NCI-H1048 (cell line): ENCODE results near the gene ANKRD53.

Experiments
- DNase-seq: peaks from one replicate; lab custom pipeline; 2025; lab: John Stamatoyannopoulos, UW

Gene ANKRD53

DNA sequence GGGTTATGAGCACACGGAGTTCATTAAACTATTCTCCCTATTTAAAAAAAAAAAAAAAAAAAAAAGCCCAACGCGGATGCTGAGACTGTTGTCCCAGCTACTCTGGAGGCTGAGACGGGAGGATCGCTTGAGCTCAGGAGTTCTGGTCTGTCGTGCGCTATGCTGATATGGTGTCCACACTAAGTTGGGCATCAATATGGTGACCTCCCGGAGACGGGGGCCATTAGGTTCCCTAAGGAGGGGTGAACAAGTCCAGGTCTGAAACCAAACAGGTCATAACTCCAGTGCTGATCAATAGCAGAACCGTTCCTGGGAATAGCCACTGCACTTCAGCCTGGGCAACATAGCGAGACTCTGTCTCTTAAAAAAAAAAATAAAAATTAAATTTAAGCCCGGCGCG, 12.9 kb upstream of the ANKRD53 start:
- DNase-seq, result no peak

DNA sequence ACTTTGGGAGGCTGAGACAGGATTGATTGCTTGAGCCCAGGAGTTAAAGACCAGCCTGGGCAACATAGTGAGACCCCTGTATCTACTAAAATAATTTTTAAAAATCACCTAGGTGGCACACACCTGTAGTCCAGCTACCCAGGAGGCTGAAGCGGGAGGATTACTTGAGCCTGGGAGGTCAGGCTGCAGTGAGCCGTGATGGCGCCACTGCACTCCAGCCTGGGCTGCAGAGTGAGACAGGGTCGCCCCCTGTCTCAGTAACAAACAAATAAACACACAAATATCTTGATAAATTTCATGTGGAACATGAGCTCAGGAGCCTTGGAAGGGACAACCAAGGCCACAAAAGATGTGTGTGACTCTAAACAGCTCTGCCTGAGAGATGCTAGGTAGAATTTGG, 11.7 kb upstream of the ANKRD53 start:
- no peak for DNase-seq

DNA sequence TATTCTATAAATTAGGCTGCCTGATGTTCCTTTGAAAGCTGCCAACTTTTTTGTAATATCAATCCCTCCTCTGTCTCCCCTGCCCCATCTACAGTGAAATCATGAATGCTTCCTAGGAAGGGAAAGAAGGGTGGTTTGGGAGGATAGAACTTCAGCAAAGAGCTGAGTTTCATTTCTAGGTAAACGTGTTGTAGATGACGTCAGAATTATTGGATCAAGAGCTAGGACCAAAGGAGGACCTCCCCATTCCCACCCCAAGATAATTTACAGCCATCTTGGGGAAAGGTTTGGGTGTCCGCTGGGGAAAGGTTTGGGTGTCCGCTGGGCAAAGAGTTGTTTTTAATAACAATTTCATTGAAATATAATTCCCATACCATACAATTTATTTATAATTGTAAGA, 11.2 kb upstream of the ANKRD53 start:
- DNase-seq, result no peak

DNA sequence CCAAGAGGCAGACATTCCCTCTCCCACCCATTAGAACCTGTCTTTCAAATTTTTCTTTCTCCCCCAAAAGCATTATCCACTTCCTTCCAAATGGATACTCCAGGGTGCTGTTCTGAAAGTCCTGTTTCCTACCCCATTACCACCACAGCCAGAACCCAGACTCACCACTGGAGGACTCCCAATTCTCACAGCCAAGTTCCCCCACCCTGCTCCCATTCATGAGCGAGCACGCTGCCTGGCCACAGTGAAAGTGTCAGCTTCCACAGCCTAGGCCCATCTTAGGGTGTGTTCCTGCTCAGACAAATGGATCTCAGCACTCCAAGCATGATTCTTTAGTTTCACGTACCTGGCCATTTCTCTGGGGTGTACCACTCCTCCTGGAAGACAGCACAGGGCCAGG, 3.8 kb upstream of the ANKRD53 start:
- DNase-seq, result no peak

DNA sequence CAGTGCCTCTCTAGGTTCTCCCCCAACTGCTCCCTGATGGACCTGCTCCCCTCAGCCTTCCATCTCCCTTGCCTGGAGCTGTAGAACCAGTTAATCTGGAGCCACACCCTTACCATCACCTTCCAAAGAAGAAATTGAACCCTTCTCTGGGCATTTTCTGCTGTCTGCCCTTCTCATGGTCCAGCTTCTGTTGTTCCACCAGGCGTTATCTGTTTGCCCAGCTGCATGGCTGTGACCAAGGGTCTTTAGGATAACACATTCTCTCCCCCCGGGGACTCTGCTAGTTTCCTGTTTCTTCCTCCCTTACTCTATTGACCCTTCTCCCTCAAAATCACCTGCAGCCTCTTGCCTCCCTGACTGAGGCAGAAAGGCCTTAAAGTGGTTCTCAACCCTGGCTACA, 3.2 kb upstream of the ANKRD53 start:
- no peak for DNase-seq

DNA sequence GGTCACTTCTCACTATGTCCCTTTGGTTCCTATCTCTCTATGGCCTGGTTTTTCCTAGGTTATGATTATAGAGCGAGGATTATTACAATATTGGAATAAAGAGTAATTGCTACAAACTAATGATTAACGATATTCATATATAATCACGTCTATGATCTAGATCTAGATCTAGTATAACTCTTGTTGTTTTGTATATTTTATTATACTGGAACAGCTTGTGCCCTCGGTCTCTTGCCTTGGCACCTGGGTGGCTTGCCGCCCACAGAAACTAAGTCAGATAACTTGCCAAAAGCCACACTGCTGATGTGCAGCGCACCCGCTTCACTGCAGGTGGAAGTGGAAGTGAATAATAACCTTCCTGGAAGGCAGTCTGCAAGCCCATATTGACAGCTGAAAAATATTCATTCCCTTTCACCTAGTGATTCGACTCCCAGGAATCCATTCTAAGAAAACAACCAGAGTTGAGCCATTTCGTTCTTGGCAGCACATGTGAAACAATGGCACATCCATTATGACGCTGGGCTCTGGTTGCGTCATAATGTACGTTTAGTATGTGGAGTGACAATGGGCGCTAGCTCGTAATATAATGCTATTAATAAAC, 725 bp upstream of the ANKRD53 start:
- DNase-seq, result no peak

DNA sequence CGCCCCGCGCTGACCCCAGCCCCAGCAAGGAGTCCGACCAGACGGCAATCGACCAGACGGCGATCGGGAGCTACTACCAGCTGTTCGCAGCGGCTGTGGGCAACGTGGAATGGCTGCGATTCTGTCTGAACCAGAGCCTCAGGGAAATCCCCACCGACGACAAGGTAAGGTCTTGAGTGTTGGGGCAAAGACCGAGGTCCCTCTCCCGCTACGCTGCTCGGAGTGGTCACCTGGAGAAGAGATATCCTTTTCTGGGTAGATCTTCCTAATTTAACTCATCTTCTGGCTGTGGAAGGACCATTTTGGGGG, 704 bp downstream of the ANKRD53 start:
- DNase-seq, result no peak

DNA sequence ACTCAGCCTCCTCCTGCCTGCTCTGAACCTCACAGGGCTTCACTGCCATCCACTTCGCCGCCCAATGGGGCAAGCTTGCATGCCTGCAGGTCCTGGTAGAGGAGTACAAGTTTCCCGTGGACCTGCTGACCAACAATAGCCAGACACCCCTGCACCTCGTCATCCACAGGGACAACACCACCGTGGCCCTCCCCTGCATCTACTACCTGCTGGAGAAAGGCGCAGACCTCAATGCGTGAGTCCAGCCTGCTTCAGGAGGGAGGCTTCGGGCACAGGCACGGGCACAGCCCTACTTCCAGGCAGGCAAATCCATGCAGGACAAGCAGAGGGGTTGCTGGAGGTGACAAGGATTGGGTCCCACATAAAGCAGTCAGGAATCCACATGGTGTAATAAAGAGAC, 1.2 kb downstream of the ANKRD53 start:
- DNase-seq, result no peak

DNA sequence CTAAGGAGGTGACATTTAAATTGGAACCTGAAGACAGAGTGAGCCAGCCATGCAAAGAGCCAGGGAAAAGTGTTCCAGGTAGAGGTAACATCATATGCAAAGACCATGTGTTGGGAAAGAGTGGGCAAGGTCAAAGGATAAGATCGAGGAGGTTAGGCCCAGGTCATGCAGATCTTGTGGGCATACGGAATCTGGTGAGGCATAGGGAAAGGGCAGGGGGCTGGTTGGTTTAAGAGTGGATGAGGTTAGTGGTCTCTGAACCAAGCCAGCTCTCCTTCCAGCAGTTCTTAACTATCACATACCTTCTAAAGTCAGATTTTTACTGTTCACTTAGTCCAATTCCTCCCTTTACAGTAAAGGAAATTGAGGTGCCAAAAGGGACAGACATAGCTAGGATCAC, 3.0 kb downstream of the ANKRD53 start:
- no peak for DNase-seq

DNA sequence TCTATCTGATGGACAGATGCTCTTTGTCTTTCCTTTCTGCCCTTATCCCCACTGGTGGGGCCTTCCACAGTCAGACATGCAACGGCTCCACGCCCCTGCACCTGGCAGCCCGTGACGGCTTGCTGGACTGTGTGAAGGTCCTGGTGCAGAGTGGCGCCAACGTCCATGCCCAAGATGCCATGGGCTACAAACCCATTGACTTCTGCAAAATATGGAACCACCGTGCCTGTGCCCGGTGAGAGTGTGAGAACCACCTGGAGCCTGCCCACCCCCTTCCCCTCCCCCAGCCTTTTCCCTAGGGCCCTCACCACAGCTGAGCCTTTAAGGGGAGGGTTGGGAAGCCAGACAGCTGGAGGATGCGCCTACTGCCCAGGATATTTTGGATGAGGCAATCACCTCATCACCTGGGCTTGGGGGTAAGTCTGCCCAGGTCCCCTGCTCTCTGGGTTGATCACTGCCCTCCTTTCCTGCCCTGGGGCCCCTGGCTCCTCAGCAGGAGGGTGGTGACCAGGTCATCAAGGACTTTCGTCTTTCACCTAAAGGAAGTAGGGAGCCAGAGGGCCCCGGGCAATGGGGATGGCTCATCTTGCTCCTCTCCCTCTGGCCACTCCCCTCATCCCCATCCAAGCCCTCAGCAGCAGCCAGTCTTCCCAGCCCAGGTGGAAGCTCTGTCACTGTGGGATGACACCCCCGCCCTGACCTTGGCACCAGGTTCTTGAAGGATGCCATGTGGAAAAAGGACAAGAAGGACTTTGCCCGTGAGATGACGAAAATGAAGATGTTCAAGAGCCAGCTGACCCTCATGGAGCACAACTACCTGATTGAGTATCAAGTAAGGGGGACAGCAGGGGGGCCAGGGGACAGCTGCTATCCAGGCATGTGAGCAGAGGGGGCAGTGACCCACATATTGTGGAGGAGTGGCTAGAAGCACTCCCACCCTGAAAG, 3.7 kb downstream of the ANKRD53 start:
- DNase-seq, result no peak

DNA sequence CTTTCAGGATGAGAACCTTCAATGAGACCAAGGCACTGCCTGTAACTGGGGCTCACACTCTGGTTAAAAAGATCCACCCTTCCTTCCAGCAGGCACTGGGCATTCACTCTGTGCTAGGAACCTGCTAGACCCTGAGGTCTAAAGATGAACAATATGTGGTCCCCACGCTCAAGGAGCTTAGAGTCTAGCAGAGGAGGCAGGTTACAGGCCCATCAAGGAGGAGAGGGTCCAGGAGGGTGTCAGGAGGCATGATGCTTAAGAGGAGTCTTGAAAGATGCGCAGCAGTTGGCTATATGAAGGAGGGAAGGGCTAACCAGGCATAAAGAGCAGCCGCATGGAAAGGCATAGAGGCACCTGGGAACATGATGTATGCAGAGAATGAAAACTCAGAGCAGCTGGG, 4.5 kb downstream of the ANKRD53 start:
- DNase-seq, result no peak

DNA sequence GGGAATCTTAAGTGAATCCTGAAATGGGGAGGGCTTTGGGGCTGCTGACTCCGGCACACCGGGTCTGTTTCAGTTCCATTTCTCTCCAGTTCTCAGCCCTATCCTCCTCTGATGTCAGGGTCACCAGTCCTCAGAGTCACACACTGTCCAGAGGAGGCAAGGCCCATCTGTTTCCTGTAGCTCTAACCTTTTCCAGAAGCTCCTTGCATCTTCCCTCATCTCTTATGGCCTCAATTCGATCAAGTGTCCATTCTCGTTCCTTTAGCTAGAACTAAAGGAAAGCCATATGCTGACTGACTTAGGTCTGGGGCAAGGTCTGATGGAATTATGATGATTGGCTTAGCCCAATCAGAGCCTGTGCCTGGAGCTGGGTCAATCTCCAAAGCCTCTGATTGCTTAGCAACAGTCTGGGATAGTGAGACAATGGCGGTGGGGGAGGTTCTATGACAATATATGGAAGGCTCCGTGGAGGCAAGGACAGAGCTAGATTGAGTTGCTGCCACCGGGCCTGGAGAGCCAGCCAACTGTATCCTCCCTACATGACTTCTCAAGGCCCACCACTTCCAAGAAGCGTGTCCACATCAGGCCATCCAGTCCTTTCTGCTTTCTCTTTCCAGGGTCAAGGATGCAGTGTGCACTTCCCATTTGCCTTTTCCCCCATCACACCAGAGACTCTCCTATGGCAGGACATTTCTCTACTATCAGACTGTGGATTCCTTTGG, 5.2 kb downstream of the ANKRD53 start:
- DNase-seq, result no peak

DNA sequence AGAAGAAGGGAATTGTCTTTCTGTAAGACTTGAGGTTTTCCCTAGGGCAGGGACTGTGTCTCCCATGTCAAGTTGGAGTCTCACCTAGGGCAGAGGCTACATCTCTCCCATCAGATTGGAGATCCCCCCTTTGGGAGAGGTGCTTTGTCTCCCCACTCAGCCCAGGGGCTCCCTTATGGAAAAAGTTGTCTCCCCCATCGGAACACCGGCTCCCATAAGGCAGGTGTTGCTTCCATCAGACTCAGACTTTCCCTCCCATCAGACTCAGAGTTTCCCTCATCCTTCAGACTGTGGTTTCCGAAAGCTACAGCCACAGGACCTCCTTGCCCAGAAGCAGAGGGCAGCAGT, 5.8 kb downstream of the ANKRD53 start:
- no peak for DNase-seq

DNA sequence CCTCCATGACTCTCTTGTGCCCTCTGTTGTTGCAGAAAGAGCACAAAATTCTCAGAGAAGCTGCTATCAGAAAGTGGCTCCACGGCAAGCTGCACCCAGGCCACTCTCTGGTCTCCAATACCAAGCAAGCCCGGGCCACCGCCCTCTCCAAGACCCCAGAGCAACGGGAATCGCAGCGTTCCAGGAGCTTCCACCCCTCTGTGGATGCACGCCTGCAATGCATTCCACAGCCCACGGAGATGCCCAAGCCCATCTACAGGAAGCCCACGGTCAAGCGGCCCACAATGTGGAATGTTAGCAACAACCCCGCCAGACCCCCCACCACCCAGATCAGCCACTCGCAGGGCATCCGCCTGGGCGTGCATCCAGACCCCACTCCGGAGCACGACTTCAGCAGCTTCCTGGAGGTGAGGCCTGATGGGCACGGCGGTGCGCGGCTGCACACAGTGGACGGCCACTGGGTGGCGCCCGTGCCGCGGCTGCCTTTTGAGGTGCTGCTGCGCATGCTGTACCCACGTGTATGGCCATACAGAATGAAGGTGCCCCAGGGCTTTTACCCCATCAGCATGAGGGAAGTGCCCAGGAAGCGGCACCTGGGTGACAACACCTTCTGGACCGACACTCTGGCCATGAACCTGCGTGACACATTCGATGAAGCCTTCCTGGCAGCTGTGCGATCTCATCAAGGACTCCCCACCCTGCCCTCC, 6.3 kb downstream of the ANKRD53 start:
- no peak for DNase-seq

DNA sequence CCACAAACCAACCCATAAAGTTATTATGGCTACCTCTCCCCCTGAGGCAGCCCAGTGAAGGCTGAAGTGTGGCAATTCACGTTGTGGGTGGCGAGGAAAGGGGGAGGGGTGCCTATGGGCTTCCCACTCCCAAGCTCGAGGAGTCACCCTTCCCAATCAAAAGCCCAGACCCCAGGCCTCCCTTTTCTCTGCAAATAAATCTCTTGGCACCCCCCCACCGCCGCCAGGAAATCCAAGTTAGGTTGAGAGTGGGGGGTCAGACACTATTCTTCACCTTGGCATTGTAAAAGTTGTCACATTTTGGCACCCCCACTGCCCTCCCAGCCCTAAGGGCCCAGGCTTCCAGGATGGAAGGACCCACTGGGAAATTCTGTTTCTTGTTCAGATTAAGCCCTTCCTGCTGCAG, 6.9 kb downstream of the ANKRD53 start:
- no peak for DNase-seq

DNA sequence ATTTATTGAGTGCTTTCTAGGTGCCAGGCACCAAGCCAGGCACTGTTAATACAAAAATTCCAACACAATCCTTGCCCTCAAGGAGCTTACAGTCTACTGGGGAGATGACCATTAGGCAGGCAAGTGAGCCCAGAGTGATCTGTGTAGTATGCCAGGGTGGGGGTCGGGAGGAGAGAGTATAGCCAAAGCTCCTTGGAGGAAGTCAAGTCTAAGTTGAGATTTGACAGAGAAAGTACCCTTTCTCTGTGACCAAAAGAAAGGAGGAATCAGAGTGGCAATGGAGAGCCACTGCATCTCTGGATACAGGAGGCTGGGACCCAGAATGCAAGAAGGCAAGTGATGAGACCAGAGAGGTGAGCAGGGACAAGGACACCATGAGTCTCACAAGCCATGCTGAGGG, 7.5 kb downstream of the ANKRD53 start:
- no peak for DNase-seq

DNA sequence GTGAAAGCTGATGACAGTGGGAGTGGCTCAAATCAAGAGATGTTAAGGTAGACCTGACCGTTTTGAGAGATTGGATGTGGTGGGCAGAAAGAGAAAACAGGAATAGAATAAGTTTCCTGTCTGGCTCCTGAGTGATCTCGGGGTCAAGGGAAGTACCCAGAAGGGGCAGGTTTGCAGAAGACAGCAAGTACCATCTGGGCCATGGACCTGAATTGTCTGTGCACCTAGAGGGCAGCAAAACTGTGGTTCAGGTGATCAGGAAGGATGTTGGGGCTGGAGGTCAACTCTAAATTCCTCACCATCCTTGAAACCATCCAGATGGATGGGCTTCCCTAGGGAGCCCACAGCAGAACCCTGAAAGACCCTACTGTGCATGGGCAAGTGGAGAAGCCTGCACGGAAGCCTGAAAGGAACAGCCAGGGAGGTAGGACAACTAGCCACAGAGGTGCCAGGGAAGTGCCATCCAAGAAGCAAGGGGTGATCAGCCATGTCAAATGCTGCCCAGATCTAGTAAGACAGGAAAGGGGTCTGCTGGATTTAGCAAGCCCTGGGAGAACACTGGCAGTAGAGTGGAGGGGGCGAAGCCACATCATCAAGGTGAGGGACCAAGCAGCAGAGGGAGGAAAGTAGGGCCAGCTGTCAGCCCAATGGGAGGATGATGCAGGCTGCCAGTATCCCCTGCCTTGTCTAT, 8.2 kb downstream of the ANKRD53 start:
- DNase-seq, result no peak

DNA sequence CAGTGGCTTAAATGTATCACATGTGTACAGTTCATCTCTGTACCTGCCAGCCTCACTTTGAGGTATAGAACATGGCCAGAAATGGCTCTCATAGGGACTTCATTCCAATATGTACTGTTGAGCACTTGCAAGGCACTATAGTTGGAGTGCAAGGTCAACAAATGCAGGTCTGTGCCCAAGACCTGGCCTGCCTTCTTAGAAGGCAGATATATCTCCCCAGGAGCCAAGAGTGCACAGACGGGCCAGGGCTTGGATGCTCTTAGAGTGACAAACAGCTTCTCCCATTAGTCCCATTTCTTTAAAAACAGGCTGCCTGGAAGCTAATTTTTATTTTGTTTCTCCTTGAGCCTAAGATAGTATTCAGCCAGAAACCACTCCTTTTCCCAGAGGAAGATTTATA, 9.0 kb downstream of the ANKRD53 start:
- DNase-seq, result no peak

DNA sequence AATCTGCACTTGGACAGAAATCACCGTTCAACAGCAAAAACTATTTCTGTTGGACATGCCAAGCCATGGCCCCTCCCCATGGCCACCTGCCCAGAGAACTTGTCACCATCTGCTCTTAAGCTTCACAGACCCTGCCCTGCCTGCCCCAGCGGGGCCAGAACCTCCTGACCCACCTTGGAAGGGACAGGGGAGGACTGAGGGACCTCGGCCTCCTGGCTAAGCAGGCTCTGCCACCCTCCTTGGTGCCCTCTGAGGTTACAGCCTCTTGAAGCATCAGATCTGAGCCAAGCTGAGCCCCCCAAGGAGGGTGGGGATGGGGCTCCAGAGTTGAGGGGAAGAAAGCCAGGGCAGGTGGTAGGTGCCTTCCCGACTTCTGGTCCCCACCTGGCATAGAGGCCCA, 9.7 kb downstream of the ANKRD53 start:
- no peak for DNase-seq

DNA sequence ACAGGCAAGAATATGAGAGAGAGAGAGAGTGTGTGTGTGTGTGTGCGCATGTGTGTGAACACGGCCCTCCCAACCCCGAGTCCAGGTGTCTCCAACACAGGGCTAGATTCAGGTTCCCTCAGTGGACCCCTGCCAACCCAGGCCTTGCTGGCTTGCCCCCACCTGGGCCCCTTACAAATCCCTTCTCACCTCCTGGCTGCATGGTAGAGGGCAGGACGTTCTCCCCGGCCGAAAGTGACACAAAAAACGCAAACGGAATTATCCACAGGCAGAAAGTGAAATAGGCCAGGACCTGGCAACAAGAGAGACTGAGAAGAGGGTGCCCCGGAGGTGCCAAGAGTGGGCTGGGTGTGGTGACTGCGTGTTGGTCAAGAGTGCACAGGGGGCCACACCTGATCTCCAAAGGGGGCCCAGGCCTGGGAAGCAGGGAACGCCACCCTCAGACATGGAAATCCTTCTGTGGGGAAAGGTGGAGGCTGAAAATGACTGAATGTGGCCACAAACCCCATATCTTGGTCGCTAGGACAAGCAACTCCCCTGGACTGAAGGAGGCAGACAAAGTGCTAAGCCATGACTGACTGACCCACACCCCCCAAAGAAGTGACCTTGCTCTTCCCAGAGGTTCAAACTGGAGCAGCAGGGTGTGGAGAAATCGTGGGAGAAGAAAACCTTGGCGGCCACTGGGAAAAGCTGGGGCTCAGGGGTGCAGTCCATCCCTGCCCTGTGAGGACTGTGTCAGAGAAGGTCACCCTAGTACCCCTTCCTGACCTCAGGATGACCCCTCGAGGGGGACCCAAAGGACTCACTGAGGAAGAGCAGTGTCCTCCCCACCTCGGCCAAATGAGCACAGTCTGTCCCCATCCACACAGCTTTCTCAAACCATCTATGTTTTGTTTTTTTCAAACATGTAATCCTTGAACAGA, 10.6 kb downstream of the ANKRD53 start:
- no peak for DNase-seq

DNA sequence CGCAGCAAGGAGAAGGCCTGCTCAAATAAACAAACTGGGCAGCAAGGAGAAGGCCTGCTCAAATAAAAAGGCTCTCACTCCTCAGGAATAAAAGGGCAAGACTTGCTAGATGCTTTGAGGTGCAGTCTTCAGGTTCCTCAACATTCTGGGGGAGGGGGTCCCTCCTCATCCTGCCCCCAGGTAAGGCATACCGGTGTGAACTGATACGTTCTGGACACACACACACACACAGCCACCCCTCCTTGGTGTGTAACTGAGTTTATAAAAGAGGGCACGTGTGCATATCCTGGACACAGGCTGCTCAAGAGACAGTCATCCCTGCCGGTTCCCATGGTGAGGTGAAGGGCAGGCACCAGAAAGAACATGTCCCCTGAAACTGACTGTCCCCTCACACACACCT, 11.8 kb downstream of the ANKRD53 start:
- DNase-seq, result no peak
